Cardiac septum (tissue), 1 donor: ENCODE data around the gene CAPN10. TPM values are rescaled to one million over a fixed set of nuclear protein-coding genes. Genes with fewer than 3 reads are reported as not detected.
"Not testable (repeated sequence)": the region's sequence is repeated elsewhere in the genome, so short reads cannot be mapped to it uniquely, and the experiment has no call there.

Experiments
- DNase-seq: peaks from one replicate; pipeline ENCODE4 v3.0.0-alpha.2; 2020; ENCODE audit warnings: low spot score
- intact Hi-C: fragments of 100-400 bp; cut with DNase I; formaldehyde crosslinking; loops from one replicate; pipeline ENCODE4 v1.14.0; 2022
- total RNA-seq: library from RNA; stranded (reverse); fragmentation: NEBNext Ultra II Directional; extraction: Animal tissue kit (Norgen Biotek cat#: 25700); gene quantifications from one replicate; pipeline ENCODE4 v1.2.1, GENCODE V29; 2021
- donor health status: DM: no; HTN: no; CAD: no.

The CAPN10 gene
- total RNA-seq, 1 donor from 2014 or later = 24.3 TPM

DNA sequence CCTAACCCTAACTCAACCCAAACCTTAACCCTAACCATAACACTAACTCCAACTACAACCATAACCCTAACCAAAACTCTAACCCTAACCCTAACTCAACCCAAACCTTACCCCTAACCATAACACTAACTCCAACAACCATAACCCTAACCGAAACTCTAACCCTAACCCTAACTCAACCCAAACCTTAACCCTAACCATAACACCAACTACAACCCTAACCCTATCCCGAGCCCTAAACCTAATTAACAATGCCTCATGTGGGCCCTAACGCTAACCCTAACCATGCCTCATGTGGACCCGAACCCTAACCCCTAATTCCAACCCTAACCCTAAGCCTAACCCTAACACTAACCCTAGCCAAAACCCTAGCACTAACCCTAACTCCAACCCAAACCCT, 27.2 kb downstream of the CAPN10 start:
- DNase-seq = no peak
- intact Hi-C loops = no loop called here

DNA sequence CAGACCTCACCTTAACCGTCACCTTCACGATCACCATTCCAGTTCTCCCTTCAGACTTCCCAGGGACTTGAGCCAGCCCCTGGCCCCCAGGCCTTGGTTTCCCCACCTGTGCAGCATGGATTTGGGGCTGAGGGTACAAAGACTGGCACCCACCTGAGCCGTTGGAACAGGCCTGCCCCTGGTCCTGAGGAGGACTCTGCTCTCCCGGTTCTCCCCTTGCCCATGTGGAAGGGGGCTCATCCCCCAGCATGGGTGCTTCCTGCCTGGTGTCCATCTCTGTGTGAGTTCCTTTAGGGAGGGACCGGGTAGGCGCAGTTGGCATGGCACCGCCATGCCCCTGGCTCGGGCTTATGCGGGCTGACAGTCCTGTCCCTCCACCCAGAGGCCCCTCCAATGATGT, 27.9 kb downstream of the CAPN10 start:
- DNase-seq = peak; percentile 60
- intact Hi-C loops = no loop called here

DNA sequence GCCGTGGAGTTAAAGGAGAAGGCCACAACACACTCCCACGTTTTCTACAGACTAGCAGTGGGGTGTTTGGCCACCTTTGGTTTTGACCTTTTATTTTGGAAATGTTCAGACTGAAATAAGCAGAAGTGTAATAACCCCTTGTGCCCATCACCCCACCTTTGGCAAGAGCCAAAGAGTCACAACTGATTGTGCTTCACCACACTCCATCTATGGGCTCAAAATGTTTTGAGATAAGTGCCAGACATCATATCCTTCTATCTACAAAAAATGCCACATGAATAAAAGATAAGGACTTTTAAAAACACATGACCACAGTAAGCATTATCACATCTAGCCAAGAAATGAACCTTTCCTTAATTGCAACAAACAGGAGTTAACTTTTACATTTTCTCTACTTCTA, 28.9 kb downstream of the CAPN10 start:
- intact Hi-C loops = no loop called here
- no peak for DNase-seq

DNA sequence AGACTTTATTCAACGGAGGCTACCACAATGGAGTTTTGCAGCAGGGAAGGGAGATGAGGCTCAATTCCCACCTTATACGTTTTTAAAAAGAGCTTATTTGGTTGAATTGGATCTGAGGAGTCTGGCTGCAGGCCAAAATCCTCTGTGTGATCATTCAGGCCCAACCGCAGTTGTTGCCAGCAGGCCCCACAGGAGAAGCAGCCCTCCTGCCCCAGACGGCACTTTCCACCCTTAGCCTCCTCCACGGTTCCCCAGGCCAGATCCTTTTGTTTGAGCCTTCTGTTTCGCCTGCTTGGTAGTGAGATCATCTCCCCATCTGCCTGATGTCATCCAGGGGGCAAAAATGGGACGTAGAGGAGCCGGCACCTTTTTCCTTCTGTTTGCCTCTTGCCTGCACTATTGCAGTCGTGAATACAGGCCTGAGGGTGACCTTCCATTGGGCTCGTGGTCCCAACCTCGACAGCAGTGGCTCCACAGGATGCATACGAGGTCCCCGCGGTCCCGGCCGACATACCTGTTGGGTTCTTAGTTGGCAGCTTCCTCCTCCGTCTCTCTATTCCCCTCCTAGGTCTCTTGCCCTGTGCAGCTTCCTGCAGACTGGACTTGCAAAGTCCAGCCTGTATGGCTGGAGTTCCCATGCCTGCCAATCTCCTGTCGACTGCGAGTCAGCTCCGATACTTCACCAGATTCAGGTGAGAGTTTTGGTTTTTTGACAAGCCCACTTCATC, 29.4 kb downstream of the CAPN10 start:
- peak; percentile 74 for DNase-seq
- intact Hi-C loops = no loop called here

DNA sequence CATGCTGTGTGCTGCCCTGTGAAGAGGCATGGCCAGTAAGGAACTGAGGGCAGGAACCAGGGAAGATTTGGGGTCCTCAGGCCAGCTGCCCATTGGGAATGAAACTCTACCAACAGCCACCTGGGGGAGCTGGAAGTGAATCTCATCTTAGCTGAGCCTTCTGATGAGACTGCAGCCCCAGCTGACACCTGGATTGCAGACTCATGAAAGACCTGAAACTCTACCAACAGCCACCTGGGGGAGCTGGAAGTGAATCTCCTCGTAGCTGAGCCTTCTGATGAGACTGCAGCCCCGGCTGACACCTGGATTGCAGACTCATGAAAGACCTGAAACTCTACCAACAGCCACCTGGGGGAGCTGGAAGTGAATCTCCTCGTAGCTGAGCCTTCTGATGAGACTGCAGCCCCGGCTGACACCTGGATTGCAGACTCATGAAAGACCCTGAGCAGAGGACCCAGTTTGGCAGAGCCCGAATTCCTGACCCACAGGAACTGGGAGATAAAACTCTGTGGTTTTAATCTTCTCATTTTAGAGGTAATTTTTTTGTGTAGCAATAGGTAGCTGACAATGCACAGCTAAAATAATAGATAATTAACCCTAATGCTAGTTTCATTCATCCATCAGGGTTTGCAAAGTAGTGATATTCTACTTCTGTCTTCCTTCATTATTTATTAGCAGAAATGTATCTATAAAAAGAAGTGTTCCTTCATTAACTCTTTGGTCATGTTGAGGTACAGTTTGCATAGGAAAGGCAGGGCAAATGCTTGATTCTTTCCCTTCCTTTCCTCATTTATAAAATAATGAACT, 30.5 kb downstream of the CAPN10 start:
- intact Hi-C loops, DNase-seq: not testable (repeated sequence)

DNA sequence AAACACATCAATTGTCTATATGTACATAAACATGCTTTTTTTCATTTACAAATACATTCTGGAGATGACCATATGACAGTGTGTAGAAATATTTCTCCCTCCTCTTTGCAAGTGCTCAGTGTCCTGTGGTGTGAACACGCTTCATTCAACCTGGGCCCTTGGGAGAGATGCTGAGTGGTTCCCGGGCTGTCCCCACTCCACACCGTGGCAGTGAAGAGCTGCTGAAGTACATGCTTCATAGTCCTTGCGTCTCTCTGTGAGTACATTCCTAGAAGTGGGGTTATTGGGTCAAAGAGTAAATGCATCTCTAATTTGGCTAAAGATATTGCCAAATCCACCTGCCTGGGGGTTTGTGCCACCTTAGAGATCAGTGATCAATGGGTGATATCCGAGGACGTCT, 32.2 kb downstream of the CAPN10 start:
- intact Hi-C loops = no loop called here

DNA sequence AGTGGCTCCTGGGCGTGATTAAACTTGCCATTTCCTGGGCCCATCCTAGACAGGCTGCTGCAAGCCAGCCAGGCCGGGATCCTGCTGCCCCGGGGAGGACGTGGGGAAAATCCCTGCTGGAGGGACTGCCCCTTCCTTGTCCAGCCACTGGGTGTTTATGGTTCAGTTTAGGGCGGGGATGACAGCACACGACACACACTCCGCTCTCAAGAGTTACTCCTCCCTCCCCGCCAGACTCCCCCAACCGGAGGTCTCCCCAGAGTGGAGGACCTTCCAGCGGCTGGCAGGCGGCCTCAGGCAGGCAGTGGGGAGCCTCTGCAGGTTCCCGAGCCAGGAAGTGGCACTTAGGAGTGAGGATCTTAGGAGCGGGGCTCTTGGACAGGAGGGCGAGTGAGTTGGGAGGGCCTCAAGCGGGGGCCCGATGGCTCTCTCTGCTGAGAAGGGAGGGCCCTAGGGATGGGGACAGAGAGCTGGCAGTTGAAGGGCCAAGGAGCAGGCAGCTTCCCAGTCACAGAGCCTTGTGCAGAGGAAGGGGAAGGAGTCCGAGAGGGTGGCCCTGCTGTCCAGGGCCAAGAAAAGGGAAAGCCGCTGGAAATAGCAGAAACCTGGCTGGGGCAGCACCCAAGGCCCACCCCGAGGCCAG, 33.1 kb downstream of the CAPN10 start:
- DNase-seq = peak; percentile 71
- intact Hi-C loops = no loop called here

More for the DNA sequence above, 32.2 kb downstream of the CAPN10 start:
- DNase-seq = no peak

DNA sequence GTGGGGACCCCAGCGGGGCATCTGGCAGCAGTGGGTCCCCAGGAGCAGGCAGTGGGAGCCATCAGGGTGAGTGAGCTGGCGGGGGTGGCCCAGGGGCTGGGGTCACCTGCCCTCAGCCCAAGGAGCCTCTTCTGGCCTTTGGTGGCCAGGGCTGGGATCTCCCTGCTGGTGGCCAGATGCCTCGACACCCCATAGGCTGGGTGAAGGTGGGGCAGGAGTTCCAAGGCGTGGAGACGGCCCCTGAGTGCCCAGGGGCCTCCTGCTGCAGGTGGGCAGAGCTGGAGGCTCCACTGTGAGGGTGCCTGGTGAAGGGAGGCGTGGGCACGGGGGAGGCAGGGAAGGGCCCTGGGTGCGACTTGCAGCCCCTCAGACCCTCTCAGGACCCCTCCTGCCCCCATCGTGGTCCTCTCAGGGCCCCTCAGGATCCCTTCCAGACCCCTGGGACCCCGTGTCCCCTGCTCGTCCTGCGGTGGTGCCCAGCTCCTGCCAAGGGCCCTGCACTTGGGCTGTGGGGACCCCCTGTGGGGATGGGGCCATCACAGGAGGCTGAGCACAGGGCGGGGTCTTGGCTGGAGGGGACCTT, 33.7 kb downstream of the CAPN10 start:
- peak; percentile 64 for DNase-seq
- intact Hi-C loops = no loop called here

DNA sequence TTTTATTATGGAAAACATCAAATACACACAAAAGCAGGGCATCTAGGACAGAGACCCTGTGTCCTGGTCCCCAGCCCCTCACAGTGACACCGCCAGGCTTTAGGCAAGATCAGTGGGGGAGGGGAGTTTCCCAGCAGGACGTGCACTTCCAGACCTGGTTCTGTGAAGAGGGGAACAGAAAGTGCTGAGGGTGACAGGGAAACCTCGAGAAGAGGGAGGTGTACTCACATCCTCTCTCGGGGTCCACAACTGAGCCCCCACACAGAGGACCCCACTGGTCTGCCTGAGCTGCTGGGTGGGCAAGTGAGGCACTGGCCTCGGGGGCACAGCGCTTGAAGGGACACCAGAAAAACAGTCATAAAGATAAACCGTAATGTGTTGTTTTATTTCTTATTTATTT, 34.3 kb downstream of the CAPN10 start:
- DNase-seq = peak; percentile 51
- intact Hi-C loops = no loop called here

DNA sequence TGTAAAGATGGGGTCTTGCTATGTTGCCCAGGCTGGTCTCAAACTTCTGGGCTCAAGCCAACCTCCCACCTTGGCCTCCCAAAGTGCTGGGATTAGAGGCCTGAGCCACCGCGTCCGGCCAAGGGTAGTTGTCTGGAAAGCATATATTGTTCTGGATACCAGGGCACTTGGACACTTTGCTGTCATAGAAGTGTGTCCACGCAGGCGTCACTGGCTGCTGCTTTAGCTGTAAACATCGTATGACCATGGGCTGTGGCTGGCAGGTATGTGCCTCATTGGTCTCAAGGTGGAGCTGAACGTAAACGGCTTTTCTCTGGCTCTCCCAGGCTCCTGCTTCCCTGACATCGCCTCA, 35.5 kb downstream of the CAPN10 start:
- DNase-seq = peak; percentile 31
- intact Hi-C loops = no loop called here

DNA sequence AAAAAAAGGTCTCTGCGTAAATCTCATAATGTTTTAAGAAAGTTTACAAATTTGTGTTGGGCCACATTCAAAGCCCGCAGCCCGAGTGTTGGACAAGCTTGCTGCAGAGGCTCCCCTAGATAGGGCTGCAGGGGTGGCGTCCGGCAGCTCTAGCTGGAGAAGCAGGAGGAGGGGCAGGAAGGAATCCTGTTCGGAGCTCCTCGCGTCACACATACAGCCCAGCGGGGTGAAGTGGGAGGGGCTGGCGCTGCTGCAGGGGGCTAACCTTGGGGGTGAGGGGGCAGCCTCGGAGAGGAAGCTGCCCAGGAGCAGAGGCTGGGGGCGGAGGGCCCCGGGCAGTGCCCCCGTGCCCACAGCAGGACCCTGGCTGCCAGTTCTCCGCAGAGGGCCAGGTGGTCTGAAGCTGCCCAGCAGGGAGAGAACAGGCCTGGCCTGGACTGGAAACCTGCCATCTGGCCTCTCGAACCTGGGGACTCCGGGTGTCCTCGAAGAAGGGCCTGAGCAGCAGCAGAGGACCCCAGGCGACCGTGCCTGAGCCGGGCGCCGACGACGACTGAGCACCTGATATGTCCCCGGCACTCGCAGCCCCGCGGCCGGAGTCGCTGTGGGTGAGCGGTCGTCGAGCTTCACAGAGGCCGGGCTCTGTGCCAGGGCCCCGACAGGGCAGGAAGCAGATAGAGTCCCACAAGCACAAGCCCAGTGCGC, 36.1 kb downstream of the CAPN10 start:
- peak; percentile 75 for DNase-seq
- intact Hi-C loops = no loop called here

DNA sequence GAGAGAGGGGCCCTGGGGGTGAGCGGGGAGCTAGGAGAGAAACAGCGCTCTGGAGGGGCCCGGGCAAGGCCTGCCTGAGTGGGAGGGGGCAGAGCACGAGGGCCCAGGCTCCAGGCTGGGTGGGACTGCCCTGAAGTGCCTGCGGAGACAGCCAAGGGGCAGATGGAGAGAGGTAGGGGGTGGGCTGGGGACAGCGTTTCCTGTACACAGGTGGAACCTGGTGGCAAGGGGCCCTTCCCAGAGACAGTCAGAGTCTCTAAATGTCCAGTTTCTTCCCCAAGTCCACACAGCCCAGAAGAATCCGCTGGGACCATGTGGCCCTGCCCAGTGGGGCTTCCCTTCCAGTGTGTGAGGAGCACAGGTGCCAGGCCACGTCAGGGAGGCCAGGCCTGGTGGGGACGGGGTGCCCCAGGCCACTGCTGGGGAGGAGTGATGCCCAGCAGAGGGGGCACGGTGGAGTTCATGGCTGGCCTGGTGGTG, 37.0 kb downstream of the CAPN10 start:
- intact Hi-C loops = no loop called here
- peak; percentile 47 for DNase-seq

DNA sequence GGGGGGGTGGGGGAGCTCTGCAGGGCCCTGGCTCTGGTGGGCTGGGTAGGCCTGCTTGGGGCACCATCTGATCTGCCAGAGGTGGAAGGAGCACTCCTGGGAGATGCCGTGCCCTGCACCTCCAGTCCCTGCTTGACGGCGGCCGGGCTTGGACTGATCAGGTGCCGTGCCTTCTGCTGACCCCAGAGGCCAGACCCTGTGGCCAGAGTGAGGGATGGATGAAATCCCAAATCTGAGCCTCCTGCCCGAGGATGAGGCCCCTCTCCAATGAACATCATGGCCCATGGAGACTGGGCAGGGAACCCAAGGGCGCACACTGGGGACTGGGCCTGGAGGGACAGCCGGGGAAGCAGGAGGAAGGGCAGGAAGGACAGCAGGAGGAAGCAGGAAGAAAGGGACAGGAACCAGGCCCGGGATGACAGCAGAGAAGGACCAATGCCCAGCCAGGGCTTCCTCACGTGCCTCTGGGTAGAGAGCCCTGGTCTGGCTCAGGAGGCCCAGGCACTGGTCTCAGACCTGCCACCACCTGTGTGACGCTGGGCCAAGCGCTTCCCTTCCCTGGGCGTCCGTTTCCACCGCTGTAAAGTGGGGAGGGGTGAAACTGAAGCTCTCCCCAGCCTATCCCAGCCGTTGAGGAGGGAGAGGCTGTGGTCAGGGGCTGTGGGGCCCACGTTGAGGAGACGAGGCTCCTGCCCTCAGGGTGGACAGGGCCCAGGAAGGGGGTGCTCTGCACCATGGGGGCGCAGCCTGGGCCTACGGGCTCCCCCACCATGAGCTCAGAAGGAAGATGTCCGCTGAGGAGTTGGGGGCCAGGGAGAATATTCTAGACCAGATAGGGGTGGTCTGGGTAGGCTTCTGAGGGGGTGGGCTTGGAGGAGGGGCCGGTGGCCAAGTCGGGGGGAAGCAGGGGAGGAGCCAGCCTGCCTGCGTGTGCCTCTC, 37.7 kb downstream of the CAPN10 start:
- intact Hi-C loops = no loop called here

DNA sequence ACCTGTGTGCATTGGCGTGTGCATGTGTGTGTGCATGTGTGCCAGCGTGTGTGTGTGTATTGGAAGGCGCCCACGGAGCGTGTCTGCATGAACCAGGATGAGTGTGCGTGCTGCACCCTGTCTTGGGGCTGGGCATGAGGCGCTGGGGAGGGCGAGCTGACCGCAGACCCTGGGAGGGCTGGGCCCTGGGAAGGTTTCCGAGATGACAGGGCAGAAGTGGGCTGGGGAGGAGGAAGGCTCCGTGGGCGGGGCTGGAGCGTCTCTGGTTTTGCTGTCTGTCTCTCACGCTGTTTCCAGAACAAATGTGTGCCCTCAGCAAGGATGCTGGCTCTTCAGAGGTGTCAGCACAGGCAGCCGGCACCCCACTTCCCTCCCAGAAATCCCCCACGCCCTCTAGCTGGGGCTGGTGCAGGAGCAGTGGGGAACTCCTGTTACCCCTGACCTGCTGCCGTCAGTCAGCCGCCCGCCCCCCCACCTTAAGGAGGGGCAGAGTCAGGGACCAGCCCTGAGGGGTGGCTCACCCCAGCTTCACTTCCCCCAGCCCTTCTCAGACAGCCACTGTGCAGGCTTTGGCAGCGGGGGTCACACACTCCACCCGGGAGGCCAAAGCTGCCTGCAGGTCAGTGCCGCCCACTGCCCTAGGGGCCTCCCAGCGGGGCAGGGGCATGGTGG, 38.6 kb downstream of the CAPN10 start, which contains the start of gene GPR35:
Gene GPR35, plus strand, starts transcription at position 531 of the 672 bp plus-strand sequence. CDS start 4,473 bp downstream, outside the sequence.
- peak; percentile 79 for DNase-seq
- intact Hi-C loops = no loop called here

More for the DNA sequence above, 37.7 kb downstream of the CAPN10 start:
- DNase-seq = peak; percentile 63

DNA sequence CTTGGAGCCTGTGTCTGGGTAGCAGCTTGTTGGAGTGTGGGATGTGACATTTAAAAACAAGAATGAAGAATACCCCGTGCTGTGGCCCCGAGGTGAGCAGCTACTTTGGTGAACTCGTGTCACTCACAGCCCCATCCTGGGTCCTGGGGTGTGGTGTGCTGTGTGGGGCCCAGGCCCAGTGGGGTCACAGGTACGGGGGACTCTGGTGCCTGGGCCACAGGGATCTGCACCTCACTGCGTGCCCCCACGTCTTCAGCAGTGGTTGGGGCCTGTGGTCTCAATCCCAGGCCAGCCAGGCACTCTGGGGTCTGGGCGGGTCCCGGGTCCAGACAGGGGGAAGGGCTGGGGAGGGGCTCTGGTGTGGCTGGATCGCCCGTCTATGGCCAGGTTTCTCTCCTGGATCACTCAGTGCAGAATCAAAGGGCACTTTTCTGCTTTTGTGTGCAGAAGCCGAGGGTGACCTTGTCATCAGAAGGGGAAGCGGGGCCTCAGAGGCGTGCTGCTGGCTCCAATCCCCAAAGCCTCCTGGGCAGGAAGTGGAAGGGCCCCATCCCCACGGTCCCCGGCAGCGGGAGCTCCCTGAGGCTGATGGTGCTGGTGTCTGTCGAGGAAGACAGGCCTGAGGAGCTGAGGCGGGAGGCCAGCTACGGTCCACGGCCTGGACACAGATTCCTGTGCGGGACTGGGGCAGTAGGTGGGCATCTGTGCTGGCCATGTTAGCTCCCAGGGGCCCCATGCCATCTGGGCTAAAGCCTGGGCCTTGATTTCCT, 40.2 kb downstream of the CAPN10 start:
- intact Hi-C loops = no loop called here
- peak; percentile 74 for DNase-seq

DNA sequence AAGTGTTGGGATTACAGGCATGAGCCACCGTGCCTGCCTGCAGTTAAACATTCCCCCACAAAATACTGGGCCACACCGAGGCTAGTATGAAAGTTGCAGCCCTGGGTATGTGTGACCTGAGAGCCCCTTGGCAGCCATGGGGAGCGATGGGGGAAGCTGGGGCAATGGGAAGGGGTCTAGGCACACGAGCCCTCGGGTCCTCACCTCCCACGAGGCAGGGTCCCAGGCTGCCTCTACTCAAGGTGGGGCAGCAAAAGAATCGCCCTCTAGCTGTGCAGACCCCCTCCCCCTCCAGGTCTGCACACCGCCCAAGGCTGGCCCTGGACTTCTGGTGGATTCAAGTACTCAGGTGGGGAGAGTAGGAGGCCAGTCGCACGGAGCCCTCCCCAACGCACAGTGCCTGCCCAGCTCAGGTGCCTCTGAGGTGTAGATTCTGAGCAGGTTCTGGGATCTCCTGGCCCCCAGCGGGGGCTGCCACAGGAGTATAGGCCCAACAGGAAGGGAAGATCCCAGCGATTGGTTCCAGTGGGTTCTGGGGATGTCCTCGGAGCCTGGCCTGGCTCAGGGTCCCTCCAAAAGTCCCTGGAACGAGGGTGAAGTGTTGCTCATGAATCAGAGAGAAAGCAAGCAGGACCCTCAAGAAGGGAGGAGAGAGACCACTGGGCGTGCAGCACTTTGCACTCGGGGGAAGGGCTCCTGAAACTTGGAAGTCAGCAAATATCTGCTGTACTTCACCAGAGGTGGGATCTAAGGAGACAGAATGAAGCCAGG, 41.4 kb downstream of the CAPN10 start:
- peak; percentile 51 for DNase-seq
- intact Hi-C loops = no loop called here
